PC-3 (cell line): ENCODE measurements around the gene MS4A6E.

Source experiments
- CTCF ChIP-seq: fragments of 300-600 bp; sonication (generic); conservative IDR thresholded peaks from 2 replicates; pipeline ENCODE4 v1.5.1; 2017; ENCODE audit warnings: antibody characterized with exemption, low read depth, mild to moderate bottlenecking, low read length
- EZH2 ChIP-seq: fragments of 300-600 bp; sonication (generic); IDR thresholded peaks from one replicate; pipeline ENCODE4 v1.6.1; 2017; ENCODE audit warnings: antibody characterized with exemption, mild to moderate bottlenecking, low read length; ENCODE audit not compliant: unreplicated experiment
- EZH2phosphoT487 ChIP-seq: fragments of 300-600 bp; sonication (generic); IDR thresholded peaks from 2 replicates; pipeline ENCODE4 v1.6.1; 2018; ENCODE audit warnings: mild to moderate bottlenecking, antibody characterized with exemption, low read length, borderline replicate concordance

DNA sequence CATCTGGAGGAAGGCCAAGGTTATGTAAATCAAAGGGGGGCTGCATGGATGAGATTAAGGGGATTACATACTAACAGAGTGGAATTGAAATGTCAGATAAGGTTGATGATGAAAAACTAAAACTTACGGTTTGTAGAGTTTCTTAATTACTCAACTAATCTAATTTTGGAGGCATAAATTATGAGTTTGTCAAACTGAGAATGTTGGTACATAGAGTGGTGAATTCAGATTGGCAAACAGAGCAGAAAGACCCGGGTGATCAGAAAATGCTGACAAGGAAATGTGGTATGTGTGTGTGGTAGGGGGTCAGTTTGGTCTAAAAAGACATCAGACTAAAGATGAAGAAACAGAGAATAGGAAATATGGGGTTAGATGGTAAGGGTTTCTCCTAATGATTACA is 11.0 kb downstream of the MS4A6E start:
- TF ChIP-seq CTCF (no peak), EZH2phosphoT487 (no peak), EZH2 (no peak)
